Measurements from ENCODE around the gene ADAMTS8.

ADAMTS8 gene

DNA sequence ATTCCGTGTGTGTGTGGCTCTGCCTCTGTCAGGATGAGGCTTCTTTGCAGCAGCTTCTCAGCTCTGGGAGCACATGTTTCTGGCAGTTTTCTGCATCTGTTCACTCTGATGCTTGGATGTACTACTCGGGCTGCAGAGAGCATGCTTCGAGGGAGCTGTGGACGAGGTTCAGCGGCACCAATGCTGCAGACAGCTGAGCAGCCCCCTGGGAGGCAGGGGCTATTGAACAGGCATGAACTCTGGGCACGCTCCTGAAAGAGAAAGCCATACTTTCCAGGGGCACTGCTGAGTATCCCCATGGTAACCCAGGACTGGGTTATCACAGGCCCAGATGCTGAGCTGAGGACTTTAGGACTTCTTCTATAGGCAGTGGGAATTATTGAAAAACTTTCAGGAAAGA, 33.8 kb downstream of the ADAMTS8 start:
- no peak for DNase-seq (ENCODE audit: low spot score)

DNA sequence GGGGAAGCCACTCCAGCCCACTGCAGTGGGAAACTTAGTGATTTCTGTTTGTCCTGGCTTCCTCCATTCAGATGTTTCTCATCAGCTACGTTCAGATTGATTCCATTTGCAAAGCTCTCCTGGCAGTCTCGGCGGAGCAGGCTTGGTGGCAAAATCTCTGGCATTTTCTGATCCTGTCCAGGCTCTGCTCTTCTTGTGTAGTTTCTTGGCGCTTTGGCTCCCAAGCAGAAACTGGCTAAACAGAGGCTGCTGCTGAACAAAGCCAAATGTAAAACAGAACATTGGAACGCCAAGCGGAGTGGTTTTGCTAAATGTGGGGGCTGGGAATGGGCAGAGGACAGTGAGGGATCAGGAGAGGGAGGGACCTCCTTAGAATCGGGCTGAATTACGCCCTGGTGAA, 36.7 kb downstream of the ADAMTS8 start:
- DNase-seq (ENCODE audit: low spot score), result no peak

DNA sequence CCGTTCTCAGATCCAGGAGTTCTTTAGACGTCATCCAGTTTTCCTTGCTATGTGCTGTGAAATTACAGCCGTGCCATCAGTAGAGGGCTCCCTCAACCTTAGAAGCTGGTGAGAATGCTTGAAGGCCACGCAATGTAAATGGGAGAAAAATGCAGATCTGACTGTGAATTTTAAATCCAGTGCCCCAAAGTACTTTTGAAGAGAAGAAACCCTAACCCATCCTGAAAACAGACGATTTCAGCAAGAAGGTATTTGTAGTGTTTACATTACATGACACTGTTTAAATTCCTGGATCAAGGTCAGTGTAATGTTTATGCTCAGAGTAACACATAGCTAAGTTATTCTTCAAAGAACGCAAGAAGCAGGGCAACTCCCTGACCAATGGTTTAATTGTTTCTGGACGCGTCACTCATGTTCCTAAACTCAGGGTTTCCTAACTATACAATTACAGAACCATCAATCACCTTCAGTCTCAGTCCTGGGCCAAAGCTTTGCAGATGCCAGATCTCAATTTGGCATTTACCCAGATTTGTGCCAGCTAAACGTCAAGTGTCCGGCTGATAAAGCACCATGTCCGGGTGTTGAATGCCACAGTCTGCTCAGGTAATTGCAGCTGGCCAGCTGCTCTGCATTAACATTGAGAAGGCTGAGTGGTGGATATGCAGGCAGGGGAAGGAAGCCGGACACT, 38.2 kb downstream of the ADAMTS8 start:
- DNase-seq (ENCODE audit: low spot score), result peak; percentile 53

DNA sequence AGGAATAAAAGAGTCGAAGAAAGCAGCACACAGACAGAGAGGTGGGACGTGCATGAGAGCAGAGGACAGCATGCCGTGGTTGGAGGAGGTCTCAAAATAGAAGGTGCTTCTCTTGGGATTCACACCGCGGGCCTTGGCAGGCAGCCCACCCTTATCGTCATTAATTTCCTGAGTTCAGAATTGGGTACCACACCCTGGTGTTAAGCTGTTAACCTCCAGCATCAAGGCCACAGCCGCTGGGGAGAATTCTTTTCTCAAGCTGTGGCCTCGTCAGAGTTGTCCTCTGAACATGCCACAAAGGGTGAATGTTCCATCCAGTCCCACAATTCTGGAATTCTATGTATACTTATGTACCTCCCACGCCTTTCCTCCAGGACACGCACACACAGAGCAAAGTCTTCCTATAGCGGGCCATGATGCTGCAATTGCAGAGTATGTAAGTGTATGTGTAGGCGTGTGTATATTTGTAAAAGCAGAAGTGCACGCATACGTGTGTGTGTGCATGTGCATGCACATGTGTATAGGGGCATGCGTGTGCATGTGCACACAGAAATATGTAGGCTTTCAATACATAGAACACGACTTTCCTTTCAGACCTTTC, 39.0 kb downstream of the ADAMTS8 start:
- no peak for DNase-seq (ENCODE audit: low spot score)

DNA sequence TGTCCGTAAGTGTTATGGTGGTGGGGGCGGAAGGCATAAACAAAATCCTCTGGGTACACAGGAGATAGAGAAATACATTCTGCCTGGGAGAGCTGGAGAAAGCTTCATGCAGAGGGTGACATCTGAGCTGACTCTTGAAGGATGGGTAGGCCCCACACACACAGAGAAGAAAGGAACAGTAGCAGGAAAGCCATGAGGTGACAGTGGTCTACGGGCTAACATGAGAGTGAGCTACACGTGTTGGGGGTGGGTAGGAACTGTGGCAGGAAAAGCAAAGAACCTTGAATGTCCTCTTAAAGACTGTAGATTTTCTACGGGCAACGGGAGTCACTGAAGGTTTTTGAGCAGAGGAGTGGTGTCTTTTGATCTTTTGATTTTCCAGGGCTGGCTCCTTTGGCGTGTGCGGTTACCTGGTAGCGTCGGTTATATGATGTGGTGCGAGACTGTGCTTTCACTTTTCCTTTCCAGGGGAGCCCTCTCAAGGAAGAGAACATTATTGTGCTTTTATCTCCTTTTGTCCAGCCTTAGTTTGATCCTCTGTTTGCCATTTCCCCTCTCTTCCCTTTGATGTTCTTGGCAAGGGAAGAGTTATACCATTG, 39.7 kb downstream of the ADAMTS8 start:
- no peak for DNase-seq (ENCODE audit: low spot score)

DNA sequence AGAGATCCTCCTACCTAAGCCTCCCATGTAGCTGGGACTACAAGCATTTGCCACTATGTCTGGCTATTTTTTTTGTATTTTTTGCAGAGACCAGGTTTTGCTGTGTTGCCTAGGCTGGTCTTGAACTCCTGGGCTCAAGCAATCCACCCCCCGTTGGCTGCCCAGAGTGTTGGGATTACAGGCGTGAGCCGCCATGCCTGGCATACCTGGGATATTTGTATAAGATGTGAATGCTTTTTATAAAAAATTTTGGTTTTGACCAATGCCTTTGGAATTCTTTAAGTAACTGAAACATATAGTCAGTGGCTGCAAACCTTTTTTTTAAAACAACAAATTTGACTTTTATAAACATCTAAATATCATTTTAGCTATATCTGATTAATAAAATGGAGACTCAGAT, 42.4 kb downstream of the ADAMTS8 start:
- DNase-seq (ENCODE audit: low spot score), result no peak

DNA sequence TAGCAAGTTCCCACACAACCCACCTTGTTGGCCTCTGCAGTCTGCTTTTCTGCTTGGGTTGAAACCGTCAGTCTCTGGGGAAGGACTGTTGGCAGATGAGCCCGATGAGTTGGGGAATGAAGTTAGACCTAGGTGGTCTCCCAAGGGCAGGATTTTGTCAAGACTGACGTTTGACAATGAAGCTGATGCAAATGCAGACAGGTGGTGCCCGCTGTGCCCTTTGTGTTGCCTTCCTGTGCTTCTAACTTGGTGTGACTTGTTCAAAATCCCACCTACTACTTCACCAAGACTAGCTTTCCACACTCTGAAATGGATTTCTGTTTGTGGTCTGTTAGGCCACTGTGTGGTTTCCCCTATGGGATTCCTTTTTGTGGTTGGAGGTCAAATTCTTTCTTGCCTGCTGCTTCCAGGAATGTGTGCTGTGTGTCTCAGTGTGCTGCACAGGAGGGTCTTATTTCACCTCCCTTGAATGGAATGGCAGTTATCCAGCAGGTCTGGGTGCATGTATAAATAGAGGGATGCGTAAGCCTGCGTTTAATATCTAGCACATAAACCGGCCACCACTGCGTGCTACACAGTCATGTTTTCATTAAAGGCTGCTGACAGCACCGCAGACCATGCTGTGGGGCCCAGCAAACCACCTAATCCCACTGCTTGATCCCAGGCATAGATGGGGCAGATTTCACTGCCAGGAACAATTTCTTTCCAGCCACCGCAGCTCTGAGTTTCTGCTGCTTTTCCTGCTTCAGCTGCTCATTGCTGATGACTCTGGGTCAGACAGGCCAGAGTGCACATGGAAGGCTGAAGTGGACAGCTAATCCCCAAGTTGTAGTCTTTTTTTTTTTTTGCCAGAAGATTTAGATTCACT, 44.8 kb downstream of the ADAMTS8 start:
- DNase-seq (ENCODE audit: low spot score), result no peak

DNA sequence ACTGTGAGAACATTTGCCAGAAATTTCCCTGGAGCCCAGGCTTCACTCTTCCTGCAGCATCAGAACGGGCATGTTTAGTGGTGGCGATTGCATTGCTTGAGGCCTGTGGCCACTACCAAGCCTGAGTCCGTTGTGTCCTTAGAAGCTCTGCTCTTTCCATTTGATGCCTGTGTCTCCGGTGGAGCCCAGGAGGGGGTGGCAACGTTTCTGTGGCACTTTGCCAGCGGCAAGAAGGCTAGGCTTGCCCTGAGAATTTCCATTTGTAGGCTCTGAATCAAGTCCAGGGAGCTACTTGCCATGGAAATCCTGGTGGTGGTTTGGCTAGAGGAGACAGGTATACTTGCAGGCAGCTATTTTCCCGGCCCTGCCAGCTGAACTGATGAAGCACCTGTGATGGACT, 47.1 kb downstream of the ADAMTS8 start:
- DNase-seq (ENCODE audit: low spot score), result no peak

DNA sequence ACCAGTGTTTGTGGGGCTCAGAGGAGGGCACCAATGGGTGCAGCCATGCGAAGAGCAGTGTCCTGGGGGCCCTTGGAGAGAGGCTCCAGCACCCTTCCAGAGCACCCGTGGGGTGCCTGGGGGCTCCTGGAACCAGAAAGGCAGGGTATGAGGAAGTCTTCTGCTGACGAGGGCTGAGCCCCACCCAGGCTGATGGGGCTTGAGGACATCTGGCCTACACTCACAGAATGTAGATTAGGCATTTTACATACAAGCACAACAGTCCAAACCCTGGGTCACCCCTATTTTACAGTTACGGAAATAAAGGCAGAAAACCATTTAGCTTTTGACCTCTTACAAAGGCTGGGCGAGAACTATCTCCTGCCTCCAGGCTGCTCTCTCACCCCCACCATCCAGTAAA, 47.6 kb downstream of the ADAMTS8 start:
- no peak for DNase-seq (ENCODE audit: low spot score)

DNA sequence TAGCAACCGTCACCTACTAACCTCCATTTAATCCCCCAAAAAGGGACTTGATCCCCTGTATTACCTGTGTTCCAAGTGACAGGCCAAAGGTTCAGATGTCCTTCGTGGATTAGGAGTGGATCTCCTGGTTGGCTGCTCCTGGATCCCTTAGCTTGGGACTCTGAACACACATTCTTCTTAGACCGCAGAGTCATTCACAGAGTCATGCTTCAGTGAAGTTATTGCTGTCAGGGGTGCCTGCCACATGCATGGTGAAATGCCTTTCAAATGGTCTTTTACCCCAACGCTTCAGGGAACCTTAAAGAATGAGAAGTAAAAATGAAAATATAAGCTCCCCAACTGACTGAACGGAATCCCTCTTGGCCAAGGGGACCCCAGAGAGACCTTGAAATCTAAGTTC, 49.1 kb downstream of the ADAMTS8 start:
- DNase-seq (ENCODE audit: low spot score), result no peak

DNA sequence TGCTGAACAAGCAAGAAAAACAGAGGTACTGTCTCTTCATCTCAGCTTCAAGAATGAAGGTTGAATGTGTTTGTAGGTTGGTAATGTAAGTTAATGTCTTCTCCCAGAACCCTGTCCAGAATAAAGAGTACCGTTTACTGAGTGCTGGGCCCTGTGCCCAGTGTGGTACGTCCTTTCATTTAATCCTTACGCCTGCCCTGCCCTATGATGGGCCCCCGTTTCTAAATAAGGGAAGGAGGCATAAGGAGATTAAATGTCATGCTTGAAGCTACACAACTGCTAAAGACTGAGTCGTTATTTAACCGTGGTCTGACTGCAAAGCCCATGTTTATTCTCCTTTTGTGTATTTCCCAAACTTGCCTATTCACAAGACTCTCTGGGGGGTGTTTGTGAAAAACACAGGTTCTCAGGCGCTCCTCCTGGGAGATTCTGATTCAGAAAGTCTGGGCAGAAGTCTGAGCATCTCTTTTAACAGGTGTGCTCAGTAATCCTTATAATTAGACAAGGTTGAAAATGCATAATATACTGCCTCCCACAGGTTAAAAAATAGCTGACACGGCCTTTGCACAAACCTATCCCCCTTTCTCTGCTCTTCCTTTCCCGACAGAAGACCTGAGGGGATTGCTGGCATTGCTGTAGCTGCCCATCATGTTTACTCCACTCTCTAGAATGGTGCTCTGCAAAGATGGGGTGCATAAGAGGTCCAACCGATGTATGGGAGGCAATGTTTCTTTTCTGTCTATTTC, 57.4 kb downstream of the ADAMTS8 start:
- DNase-seq (ENCODE audit: low spot score), result no peak

DNA sequence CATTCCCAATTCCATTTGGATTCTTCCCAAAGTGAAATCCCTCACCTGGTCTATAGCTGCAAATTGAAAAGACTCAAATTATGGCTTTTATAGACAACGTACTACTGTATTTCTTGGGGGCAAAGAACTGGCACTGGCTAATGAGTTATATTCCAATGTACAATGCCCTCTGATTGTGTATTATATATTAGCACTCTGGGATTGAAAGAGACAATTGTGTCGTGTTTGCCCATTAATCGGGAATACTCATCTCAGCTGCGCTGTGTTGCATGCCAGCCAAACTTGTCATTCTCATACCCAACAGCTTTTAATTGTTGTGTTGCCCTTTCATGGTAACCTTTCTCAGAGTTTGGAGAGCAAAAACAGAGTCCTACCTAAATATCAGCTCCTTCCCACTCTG, 58.7 kb downstream of the ADAMTS8 start:
- DNase-seq (ENCODE audit: low spot score), result no peak

DNA sequence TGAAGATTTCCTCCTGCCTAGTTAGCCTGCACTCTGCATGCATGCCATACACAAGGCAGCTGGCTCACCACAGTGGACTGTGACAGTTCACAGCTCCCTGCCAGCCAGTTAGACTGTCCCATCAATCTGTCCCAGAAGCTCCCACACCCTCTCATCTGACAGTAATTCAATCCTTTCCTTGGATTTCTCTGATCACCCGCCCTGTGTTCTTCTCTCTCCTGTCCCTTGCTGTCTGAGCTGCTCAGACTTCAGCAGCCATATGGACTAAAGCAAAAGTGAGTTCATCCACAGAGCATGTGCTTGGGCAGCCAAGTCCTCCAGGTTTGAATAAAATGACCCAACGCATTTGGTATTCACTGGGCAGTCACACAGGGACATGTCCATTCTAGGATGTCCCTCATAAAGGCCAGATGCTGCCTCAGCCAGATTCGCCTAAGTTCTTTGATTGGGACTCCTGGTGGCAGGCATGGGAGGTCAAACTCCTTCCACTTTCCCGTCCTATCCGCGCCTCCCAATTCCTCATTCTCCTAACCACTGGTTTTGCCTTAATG, 59.2 kb downstream of the ADAMTS8 start:
- DNase-seq (ENCODE audit: low spot score), result no peak

DNA sequence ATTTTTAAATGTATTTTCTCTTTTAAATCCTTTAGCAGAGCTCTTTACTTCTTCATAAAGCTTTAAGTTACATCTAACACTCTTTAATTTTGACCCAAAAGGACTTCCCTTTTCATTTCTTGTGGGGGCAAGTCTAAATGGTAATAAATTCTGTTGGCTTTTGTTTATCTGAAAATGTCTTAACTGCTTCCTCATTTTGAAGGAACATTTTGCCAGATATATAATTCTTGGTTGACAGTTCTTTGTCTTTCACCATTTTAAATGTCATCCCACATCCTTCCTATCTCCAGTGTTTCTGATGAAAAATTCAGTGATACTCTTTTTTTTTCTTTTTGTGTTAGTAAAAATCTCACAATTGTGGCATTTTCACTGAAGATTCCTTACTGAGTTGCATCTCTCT, 69.0 kb downstream of the ADAMTS8 start:
- no peak for DNase-seq (ENCODE audit: low spot score)

DNA sequence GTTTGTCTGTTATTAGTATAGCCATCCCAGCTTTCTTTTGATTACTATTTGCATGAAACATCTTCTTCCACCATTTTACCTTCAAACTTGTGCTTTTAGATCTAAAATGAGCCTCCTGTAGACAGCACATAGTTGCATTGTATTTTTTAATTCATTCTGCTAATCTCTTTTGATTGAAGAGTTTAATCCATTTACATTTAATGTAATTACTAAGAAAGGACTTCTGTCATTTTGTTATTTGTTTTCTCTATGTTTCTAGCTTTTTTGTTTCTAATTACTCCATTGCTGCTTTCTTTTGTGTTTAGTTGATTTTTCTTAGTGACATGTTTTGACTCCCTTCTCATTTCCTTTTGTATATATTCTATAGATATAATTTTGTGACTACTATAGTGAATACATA, 70.0 kb downstream of the ADAMTS8 start:
- DNase-seq (ENCODE audit: low spot score), result no peak

Data from cerebellar cortex (tissue), 1 donor.